B cell (primary cell): ENCODE measurements around the gene PHACTR1.

Experiments
- CTCF ChIP-seq: fragments of 200-600 bp; IDR thresholded peaks from one replicate; pipeline ENCODE4 v1.8.0; 2022; ENCODE audit warnings: antibody characterized with exemption, mild to moderate bottlenecking
- EZH2 ChIP-seq: IDR thresholded peaks from 2 replicates; pipeline ENCODE4 v1.6.1; 2012; ENCODE audit warnings: borderline replicate concordance, low read depth, mild to moderate bottlenecking, moderate library complexity, low read length; ENCODE audit not compliant: insufficient read depth, poor library complexity, severe bottlenecking

- no peak for TF ChIP-seq EZH2
- TF ChIP-seq CTCF, result no peak
These were observed 349.5 kb downstream of the PHACTR1 start for GRCh38 chr6:13066050-13066449.
